ENCODE data around the gene MXI1. TPM values are rescaled to one million over a fixed set of nuclear protein-coding genes. Genes with fewer than 3 reads are reported as not detected.
A peak's percentile ranks its signal among the peaks of the same experiment; 100 is the strongest.

MXI1 gene
- total and polyA plus RNA-seq, 3 donors from 2014 or later: 42.1 to 69.1 (median 66.8) TPM

GRCh38 chr10:110226926-110227641 lies 19.7 kb downstream of the MXI1 start:
- 1% methylated on average over 62 to 65 of the region's 71 CpGs for whole genome bisulfite sequencing, 2 donors
- no peaks in the 10 kb centered on the region for H3K36me3 ChIP-seq (ENCODE audit: low read depth, missing control alignments)
- peaks cover 3% of the 10 kb centered on the region for H3K4me1 ChIP-seq
- H3K4me3 ChIP-seq: peak overlapping the region; percentile 76 to 87
- peak overlapping the region; percentile 91 to 97 for H3K27ac ChIP-seq
- TF ChIP-seq POLR2A (IDR thresholded peaks at IDR 0.05) (no peak), CTCF (IDR thresholded peaks at IDR 0.05) (no peak)
- no peaks in the 10 kb centered on the region for H3K27me3 ChIP-seq
- peak; percentile 69 for DNase-seq
- intact Hi-C loops (cut with DNase I; ENCODE audit: low total_unique reads): loop anchor here (10.0 kb wide), 2 partner anchors 48 to 342 kb away; no protein-coding TSS in a partner anchor
- no peaks in the 10 kb centered on the region for H3K9me3 ChIP-seq

GRCh38 chr10:110228066-110228465 lies 20.7 kb downstream of the MXI1 start:
- Histone ChIP-seq H3K4me3 (no peak overlapping the region), H3K9me3 (no peaks in the 10 kb centered on the region), H3K27ac (peak overlapping the region; percentile 48 to 97), H3K27me3 (no peaks in the 10 kb centered on the region), H3K4me1 (no peaks in the 10 kb centered on the region), H3K36me3 (ENCODE audit: low read depth, missing control alignments) (no peaks in the 10 kb centered on the region)
- no peak for DNase-seq
- intact Hi-C loops (cut with DNase I; ENCODE audit: low total_unique reads): loop anchor here (10.0 kb wide), 2 partner anchors 47 to 343 kb away; no protein-coding TSS in a partner anchor
- no peak for TF ChIP-seq CTCF (IDR thresholded peaks at IDR 0.05)
- no peak for TF ChIP-seq POLR2A (IDR thresholded peaks at IDR 0.05)
- 40 to 60% methylated on average over 10 of the region's 10 CpGs for WGBS, 2 donors

- intact Hi-C loops (cut with DNase I; ENCODE audit: low total_unique reads): loop anchor here (10.0 kb wide), 2 partner anchors 46 to 344 kb away; no protein-coding TSS in a partner anchor
- Histone ChIP-seq H3K36me3 (ENCODE audit: low read depth, missing control alignments) (no peaks in the 10 kb centered on the region), H3K9me3 (no peaks in the 10 kb centered on the region), H3K27me3 (no peaks in the 10 kb centered on the region), H3K4me3 (no peak overlapping the region), H3K27ac (peak overlapping the region; percentile 48 to 97), H3K4me1 (no peaks in the 10 kb centered on the region)
- DNase-seq: no peak
- 88 to 89% methylated on average over 1 of the region's 1 CpG for WGBS, 2 donors
- TF ChIP-seq CTCF (IDR thresholded peaks at IDR 0.05) (no peak), POLR2A (IDR thresholded peaks at IDR 0.05) (no peak)
Observed at GRCh38 chr10:110229155-110229554, 21.8 kb downstream of the MXI1 start.

- H3K4me1 ChIP-seq: no peaks in the 10 kb centered on the region
- DNase-seq: no peak
- no peaks in the 10 kb centered on the region for H3K36me3 ChIP-seq (ENCODE audit: low read depth, missing control alignments)
- WGBS, 2 donors: 69 to 92% methylated on average over 1 of the region's 1 CpG
- TF ChIP-seq POLR2A (IDR thresholded peaks at IDR 0.05): no peak
- no peak for TF ChIP-seq CTCF (IDR thresholded peaks at IDR 0.05)
- H3K27me3 ChIP-seq: no peaks in the 10 kb centered on the region
- intact Hi-C loops (cut with DNase I; ENCODE audit: low total_unique reads): no loop called here
- H3K4me3 ChIP-seq: no peak overlapping the region
- H3K9me3 ChIP-seq: no peaks in the 10 kb centered on the region
- H3K27ac ChIP-seq: peak overlapping the region in 1 of 2 donors; percentile 13
Observed at GRCh38 chr10:110233846-110234245, 26.4 kb downstream of the MXI1 start.
